ENCODE data around the gene USP20.

Gene USP20

GRCh38 chr9:129857207-129857606 is 21.9 kb downstream of the USP20 start:
- no peak for DNase-seq

GRCh38 chr9:129858167-129858962 is 23.1 kb downstream of the USP20 start:
- DNase-seq: no peak

- DNase-seq: peak; percentile 48
Measured at GRCh38 chr9:129860653-129861446, 25.6 kb downstream of the USP20 start.

- DNase-seq: no peak
Measured at GRCh38 chr9:129861447-129861827, 26.2 kb downstream of the USP20 start.

GRCh38 chr9:129863059-129863690 is 27.9 kb downstream of the USP20 start:
- DNase-seq: peak; percentile 76

- no peak for DNase-seq
Measured at GRCh38 chr9:129864991-129865647, 29.9 kb downstream of the USP20 start.

GRCh38 chr9:129865668-129866320 is 30.5 kb downstream of the USP20 start:
- DNase-seq: no peak

- DNase-seq: peak; percentile 47
Measured at GRCh38 chr9:129866394-129867135, 31.3 kb downstream of the USP20 start.

- peak; percentile 49 for DNase-seq
Measured at GRCh38 chr9:129867136-129868022, 32.1 kb downstream of the USP20 start.

GRCh38 chr9:129868023-129868871 is 33.0 kb downstream of the USP20 start:
- DNase-seq: no peak

- peak; percentile 91 for DNase-seq
Measured at GRCh38 chr9:129868872-129869486, 33.7 kb downstream of the USP20 start.

GRCh38 chr9:129869585-129870501 is 34.6 kb downstream of the USP20 start:
- no peak for DNase-seq

GRCh38 chr9:129871046-129871445 is 35.8 kb downstream of the USP20 start:
- DNase-seq: no peak

GRCh38 chr9:129873563-129874190 is 38.4 kb downstream of the USP20 start:
- DNase-seq: no peak

- no peak for DNase-seq
Measured at GRCh38 chr9:129874261-129875101, 39.2 kb downstream of the USP20 start.

- no peak for DNase-seq
Measured at GRCh38 chr9:129875181-129875611, 39.9 kb downstream of the USP20 start.

Data from stimulated activated CD4-positive, alpha-beta T cell treated with anti-CD3 and anti-CD28 coated beads, Interleukin-1b, Interleukin-23, amount 100 ng/mL, for 48 hours (primary cell).